A673 (cell line): ENCODE data around the gene IQGAP3. TPM values are rescaled to one million over a fixed set of nuclear protein-coding genes. Genes with fewer than 3 reads are reported as not detected.
A peak's percentile ranks its signal among the peaks of the same experiment; 100 is the strongest.

ENCODE experiments used
- BruUV-seq: library from RNA; stranded (reverse); fragments of 400-500 nt; replicated peaks from 2 replicates; lab custom pipeline; 2021; lab: Mats Ljungman, UMichigan
- CTCF ChIA-PET: fragments of 300-600 bp; sonication (Branson Sonifier 250); formaldehyde crosslinking; loops from one replicate; lab custom pipeline; 2022; ENCODE audit warnings: antibody characterized with exemption; lab: Charles Lee
- POLR2A ChIA-PET: fragments of 300-600 bp; sonication (Branson Sonifier 250); formaldehyde crosslinking; loops from one replicate; lab custom pipeline; 2022; ENCODE audit warnings: antibody characterized with exemption; ENCODE audit not compliant: low non-redundant PET; lab: Charles Lee
- DNase-seq: peaks from one replicate; pipeline ENCODE4 v3.0.0-alpha.2; 2015; ENCODE audit warnings: low spot score
- H3K27ac ChIP-seq: fragments of 200-600 bp; sonication (generic); 2 replicates; pipeline ENCODE4 v1.5.1; 2016; ENCODE audit warnings: mixed run types, low read depth, mild to moderate bottlenecking, mixed read lengths, antibody characterized with exemption, low read length; ENCODE audit not compliant: poor library complexity, severe bottlenecking
- H3K27me3 ChIP-seq: fragments of 200-600 bp; sonication (generic); replicated peaks from 2 replicates; pipeline ENCODE4 v1.6.1; 2017; ENCODE audit warnings: mixed run types, low read depth, mild to moderate bottlenecking, mixed read lengths, antibody characterized with exemption, low read length; ENCODE audit not compliant: insufficient read depth, poor library complexity
- H3K36me3 ChIP-seq: fragments of 200-600 bp; sonication (generic); 2 replicates; pipeline ENCODE4 v1.6.1; 2016; ENCODE audit warnings: mixed run types, mild to moderate bottlenecking, mixed read lengths, antibody characterized with exemption, low read length; ENCODE audit not compliant: insufficient read depth, poor library complexity, severe bottlenecking
- H3K4me1 ChIP-seq: fragments of 200-600 bp; sonication (generic); 2 replicates; pipeline ENCODE4 v1.6.1; 2017; ENCODE audit warnings: mixed run types, mild to moderate bottlenecking, mixed read lengths, antibody characterized with exemption, low read length; ENCODE audit not compliant: insufficient read depth, poor library complexity, severe bottlenecking
- H3K4me3 ChIP-seq: fragments of 200-600 bp; sonication (generic); 2 replicates; pipeline ENCODE4 v1.5.1; 2016; ENCODE audit warnings: low read depth, mixed run types, mild to moderate bottlenecking, mixed read lengths, low read length; ENCODE audit not compliant: poor library complexity, severe bottlenecking
- H3K9me3 ChIP-seq: fragments of 200-600 bp; sonication (generic); 2 replicates; pipeline ENCODE4 v1.6.1; 2016; ENCODE audit warnings: mixed run types, low read depth, mild to moderate bottlenecking, mixed read lengths, antibody characterized with exemption, low read length; ENCODE audit not compliant: poor library complexity, severe bottlenecking
- CTCF ChIP-seq: fragments of 300-800, 200-600 bp; sonication (generic); conservative IDR thresholded peaks from 2 replicates; pipeline ENCODE4 v1.5.1; 2017; ENCODE audit warnings: low read depth, mild to moderate bottlenecking, antibody characterized with exemption, low read length, moderate library complexity, mixed read lengths
- EZH2 ChIP-seq: fragments of 200-600 bp; sonication (generic); IDR thresholded peaks from 2 replicates; pipeline ENCODE4 v1.6.1; 2017; ENCODE audit warnings: borderline replicate concordance, low read depth, mild to moderate bottlenecking, mixed read lengths, antibody characterized with exemption, low read length; ENCODE audit not compliant: poor library complexity, severe bottlenecking
- intact Hi-C: fragments of 100-400 bp; cut with micrococcal nuclease; formaldehyde crosslinking; loops from one replicate; pipeline ENCODE4 v1.10.0; 2022; ENCODE audit not compliant: unreplicated experiment
- total RNA-seq: library from RNA; stranded (reverse); gene quantifications from 2 replicates; pipeline ENCODE4 v1.2.3, GENCODE V29; 2021

Gene IQGAP3
- total RNA-seq, 1 experiment from 2014 or later, result 37.5 TPM

GRCh38 chr1:156600733-156601121 lies 28.4 kb upstream of the IQGAP3 start:
- H3K4me1 ChIP-seq, result peaks cover 9% of the 10 kb centered on the region
- intact Hi-C loops, result no loop called here
- H3K27me3 ChIP-seq, result no peaks in the 10 kb centered on the region
- ChIA-PET POLR2A (no interaction called here), CTCF (interaction anchor here (2.0 kb wide), 1 partner anchor 9 kb away, joined by 9 read pairs; the partner anchor contains the start of gene NAXE)
- TF ChIP-seq EZH2 (no peak), CTCF (no peak)
- peak overlapping the region; percentile 80 for H3K27ac ChIP-seq
- DNase-seq, result no peak
- TSS peak; percentile 58 for BruUV-seq
- H3K36me3 ChIP-seq, result peaks cover 34% of the 10 kb centered on the region
- no peaks in the 10 kb centered on the region for H3K9me3 ChIP-seq
- peak overlapping the region; percentile 64 for H3K4me3 ChIP-seq

GRCh38 chr1:156599811-156600210 lies 27.4 kb upstream of the IQGAP3 start:
- H3K36me3 ChIP-seq, result peaks cover 36% of the 10 kb centered on the region
- intact Hi-C loops, result no loop called here
- ChIA-PET CTCF (no interaction called here), POLR2A (no interaction called here)
- TF ChIP-seq EZH2, result no peak
- no peak for TF ChIP-seq CTCF
- H3K4me1 ChIP-seq, result peaks cover 9% of the 10 kb centered on the region
- H3K9me3 ChIP-seq, result no peaks in the 10 kb centered on the region
- peak overlapping the region; percentile 64 for H3K4me3 ChIP-seq
- BruUV-seq, result no TSS peak
- DNase-seq, result peak; percentile 41
- H3K27ac ChIP-seq, result no peak overlapping the region
- H3K27me3 ChIP-seq, result no peaks in the 10 kb centered on the region

- Histone ChIP-seq H3K36me3 (peaks cover 46% of the 10 kb centered on the region), H3K4me1 (peaks cover 13% of the 10 kb centered on the region), H3K27me3 (no peaks in the 10 kb centered on the region), H3K27ac (no peak overlapping the region), H3K9me3 (no peaks in the 10 kb centered on the region), H3K4me3 (no peak overlapping the region)
- DNase-seq, result no peak
- POLR2A ChIA-PET, result no interaction called here
- no TSS peak for BruUV-seq
- intact Hi-C loops, result no loop called here
- TF ChIP-seq EZH2, result no peak
- CTCF ChIA-PET, result no interaction called here
Measured at GRCh38 chr1:156598731-156599432, 26.5 kb upstream of the IQGAP3 start.

GRCh38 chr1:156598125-156598524 lies 25.8 kb upstream of the IQGAP3 start:
- intact Hi-C loops, result no loop called here
- H3K27me3 ChIP-seq, result no peaks in the 10 kb centered on the region
- DNase-seq, result no peak
- no peaks in the 10 kb centered on the region for H3K9me3 ChIP-seq
- TF ChIP-seq EZH2, result no peak
- no peak for TF ChIP-seq CTCF
- CTCF ChIA-PET, result no interaction called here
- no TSS peak for BruUV-seq
- H3K27ac ChIP-seq, result no peak overlapping the region
- peaks cover 13% of the 10 kb centered on the region for H3K4me1 ChIP-seq
- H3K36me3 ChIP-seq, result peaks cover 53% of the 10 kb centered on the region
- no peak overlapping the region for H3K4me3 ChIP-seq
- POLR2A ChIA-PET, result no interaction called here
